LNCaP clone FGC (cell line): ENCODE measurements around the gene ADK.

Source experiments
- DNase-seq: peaks from one replicate; pipeline ENCODE4 v3.0.0-alpha.2; 2011; ENCODE audit warnings: low read depth
- H3K4me3 ChIP-seq: 2 replicates; pipeline ENCODE4 v1.5.1; 2011; ENCODE audit warnings: mild to moderate bottlenecking, low read depth, low read length, control low read depth
- TF ChIP-seq, protein P1 (sequence below): IDR thresholded peaks from 2 replicates; pipeline ENCODE4 v1.5.1; 2012; ENCODE audit warnings: mild to moderate bottlenecking; ENCODE audit not compliant: control insufficient read depth, insufficient read depth; ENCODE audit errors: extremely low read depth

ADK gene

DNA sequence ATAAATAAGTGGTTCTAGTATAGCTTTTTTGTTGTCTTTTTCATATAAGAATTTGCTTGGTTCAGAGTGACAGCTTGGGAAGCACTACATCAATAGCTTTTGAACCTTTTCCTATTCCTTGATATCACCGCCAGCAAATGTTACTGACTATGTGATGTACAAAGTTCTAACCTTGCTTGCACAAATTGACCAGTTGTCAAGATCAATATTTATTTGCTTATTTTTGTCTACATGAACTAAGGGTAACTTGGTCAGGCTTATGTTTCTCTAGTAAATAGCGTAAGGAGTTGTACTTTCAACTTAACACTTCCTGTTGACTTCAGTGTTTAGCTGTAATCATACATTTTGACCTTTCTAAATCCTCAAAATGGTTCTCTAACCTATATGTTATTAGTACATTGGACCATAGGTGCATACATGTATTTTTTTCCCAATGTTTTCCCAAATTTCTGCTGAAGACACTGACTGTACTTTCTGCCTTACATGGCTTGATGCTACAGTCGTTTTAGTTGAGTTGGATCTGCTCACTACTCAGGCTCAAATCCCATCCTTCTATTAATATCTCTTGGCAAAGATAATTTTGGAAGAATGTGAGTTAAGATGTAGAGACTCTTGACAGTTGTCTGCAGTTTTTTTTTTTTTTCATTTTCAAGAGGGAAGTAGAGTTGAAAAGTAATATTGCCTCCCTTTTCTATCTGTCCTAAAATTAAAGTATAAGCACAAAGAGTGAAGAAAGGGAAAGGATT is 436.3 kb downstream of the ADK start:
- H3K4me3 ChIP-seq = no peak overlapping the region
- DNase-seq = no peak
- TF ChIP-seq, protein P1, sequence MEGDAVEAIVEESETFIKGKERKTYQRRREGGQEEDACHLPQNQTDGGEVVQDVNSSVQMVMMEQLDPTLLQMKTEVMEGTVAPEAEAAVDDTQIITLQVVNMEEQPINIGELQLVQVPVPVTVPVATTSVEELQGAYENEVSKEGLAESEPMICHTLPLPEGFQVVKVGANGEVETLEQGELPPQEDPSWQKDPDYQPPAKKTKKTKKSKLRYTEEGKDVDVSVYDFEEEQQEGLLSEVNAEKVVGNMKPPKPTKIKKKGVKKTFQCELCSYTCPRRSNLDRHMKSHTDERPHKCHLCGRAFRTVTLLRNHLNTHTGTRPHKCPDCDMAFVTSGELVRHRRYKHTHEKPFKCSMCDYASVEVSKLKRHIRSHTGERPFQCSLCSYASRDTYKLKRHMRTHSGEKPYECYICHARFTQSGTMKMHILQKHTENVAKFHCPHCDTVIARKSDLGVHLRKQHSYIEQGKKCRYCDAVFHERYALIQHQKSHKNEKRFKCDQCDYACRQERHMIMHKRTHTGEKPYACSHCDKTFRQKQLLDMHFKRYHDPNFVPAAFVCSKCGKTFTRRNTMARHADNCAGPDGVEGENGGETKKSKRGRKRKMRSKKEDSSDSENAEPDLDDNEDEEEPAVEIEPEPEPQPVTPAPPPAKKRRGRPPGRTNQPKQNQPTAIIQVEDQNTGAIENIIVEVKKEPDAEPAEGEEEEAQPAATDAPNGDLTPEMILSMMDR = no peak

DNA sequence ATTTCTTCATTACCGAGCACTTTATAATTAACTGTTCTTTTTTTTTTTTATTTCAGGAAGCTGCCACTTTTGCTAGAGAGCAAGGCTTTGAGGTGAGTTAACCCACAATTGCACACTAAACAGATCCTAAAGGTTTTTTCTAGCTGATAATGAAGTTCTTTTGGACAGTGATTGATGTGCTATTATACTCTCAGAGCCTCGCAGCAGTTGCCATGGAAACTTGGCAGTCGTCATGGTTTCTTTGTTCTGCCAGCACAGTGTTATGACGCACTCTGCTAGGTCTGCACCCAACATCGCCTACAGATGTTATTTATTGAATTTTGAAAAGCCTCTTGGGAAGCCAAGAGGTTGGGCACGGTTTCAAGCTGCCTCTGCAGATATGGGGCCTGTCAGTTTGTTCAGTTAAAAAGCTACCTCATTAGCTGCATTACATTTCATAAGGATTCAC is 438.2 kb downstream of the ADK start:
- no peak overlapping the region for H3K4me3 ChIP-seq
- peak; percentile 84 for DNase-seq
- TF ChIP-seq, protein P1 = no peak

DNA sequence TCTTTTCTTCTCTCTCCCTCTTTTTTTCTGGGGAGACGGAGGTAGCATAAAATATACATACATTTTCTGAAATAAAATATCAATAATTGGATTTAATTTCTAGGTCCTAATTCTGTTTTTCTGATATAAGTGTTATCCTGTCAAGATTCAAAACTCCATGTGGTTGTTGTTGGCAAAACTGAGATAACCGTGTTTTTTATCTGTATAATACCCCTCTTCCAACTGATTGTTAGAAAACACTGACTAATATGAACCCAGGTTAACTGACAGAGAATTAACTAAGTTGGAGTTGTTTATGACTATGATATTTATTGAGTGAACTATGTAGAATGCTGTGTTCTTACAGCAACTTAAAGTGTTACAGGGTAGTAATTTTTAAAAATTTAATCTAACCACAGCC is 438.8 kb downstream of the ADK start:
- no peak for DNase-seq
- TF ChIP-seq, protein P1 = no peak
- no peak overlapping the region for H3K4me3 ChIP-seq

DNA sequence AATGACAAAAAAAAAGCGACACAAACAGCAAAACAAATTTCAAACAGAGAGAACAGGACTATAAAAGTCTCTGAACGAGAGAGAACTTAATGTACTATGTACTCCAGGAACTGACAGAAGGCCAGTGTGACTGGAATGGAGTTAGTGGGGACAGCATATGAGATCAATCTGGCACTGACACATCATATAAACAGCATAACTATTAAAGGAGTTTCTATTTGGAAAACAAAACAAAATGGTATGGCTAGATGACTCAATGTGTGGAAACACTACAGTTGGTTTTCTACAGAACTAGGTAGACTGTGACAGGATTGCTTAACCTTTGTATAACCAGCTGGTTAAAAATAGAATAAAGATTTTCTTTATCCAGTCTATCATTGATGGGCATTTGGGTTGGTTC is 442.4 kb downstream of the ADK start:
- DNase-seq = peak; percentile 45
- TF ChIP-seq, protein P1 = no peak

DNA sequence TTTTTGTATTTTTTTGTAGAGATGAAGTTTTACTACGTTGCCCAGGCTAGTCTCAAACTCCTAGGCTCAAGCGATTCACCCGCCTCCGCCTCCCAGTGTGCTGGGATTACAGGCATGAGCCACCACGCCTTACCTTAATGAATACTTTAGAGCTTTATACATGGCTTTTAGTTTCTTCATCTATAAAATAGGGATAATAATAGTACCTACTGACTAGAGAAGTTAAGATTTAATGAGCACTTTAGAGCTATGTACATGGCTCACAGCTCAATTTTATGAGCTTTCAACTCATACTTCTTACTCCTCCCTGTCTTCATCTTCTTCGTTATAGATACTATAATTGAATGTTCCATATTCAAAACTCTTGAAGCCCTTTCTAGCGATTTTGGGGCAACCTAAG is 445.7 kb downstream of the ADK start:
- no peak for DNase-seq
- TF ChIP-seq, protein P1 = no peak
- H3K4me3 ChIP-seq = no peak overlapping the region

More for the DNA sequence above, 442.4 kb downstream of the ADK start:
- H3K4me3 ChIP-seq = no peak overlapping the region

DNA sequence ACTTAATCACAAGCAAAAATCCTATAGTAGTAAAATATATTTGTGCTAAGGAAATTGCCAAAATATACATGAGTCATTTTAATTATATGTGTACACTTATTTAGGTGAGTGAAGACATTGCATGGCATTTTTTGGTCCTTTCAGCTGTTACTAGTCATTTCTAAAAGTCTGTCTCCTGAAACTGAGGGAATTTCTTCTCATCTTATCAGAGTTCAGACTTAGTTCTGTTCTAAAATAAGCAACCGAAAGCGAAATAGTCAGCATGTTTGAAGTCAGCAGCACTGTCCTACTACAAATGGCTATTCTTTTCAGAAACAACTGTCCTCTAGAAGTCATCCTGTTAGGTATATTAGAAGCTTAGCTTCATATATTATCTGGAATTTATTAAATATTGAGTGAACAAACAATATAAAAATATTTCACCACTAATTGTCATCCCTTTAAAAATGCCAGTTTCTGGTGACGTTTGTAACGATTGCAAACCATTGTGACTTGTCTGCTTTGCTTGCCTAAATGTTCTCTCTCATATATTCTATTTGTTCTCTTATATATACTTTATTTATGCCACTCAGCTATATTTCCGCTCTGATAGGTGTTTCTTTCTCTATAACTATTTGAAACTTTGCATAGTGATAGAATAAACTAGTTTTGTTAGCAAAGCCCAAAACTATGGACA is 448.0 kb downstream of the ADK start:
- TF ChIP-seq, protein P1 = no peak
- DNase-seq = no peak
- no peak overlapping the region for H3K4me3 ChIP-seq

DNA sequence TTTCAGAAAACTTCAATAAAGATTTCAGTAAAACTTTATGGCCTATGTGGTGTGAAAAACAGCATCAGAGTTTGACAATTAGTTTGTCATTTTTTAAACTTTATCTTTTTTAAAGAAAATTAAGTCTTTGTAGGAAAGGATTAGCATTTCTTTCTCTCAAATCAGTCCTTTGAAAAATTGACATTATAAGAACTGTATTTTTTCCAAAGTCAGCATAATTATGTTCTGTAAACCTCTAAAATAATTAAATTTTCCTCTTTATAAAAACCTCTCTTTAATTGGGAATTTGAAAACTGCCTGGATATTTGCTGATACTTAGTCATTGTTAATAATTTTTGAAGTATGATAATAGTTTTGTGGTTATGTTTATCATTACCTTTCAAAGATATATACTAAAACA is 448.7 kb downstream of the ADK start:
- no peak for DNase-seq
- H3K4me3 ChIP-seq = no peak overlapping the region
- TF ChIP-seq, protein P1 = no peak
